HPDE6-E6E7 (cell line): ENCODE measurements around the gene LRG1.
A peak's percentile ranks its signal among the peaks of the same experiment; 100 is the strongest.

Experiments used
- DNase-seq: peaks from one replicate; pipeline ENCODE4 v3.0.0; 2011; ENCODE audit warnings: missing footprints; ENCODE audit errors: extremely low spot score

The LRG1 gene

DNA sequence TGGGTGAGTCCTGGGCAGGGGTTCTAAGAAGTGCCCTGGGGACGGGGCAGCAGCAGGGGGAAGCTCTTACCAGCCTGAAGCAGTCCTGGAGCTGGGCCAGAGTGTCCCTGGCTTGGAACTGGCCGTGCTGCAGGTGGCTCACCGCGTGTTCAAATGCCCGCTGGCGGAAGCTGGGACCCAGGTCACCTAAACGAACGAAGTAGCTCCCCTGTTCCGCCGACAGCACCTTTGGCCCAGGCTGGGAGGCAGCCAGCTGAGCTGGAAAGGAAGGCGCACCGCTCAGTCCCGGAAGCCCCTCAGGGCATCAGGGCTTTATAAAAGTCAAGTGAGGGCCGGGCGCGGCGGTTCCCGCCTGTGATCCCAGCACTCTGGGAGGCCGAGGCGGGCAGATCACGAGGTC lies 31.1 kb downstream of the LRG1 start:
- DNase-seq, result no peak

DNA sequence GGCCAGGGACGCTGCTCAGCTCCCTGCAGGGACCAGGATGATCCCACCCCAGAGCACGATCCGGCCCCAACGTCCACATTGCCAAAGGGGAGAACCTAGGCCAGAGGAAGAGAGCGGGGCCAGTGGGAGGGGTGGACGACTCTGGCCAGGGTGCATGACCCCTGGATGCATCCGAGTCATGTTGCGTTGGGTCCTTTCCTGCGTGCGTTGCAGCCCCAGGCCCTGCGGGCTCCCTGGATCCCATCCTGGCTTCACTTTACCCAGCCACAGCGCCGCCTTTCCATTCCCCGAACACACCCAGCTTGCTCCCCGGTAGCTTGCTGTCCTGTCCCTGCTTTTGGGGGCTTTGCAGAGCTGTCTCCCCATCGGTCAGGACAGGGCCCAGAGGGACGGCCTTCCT lies 32.0 kb downstream of the LRG1 start:
- no peak for DNase-seq

- DNase-seq, result no peak
These were observed 32.7 kb downstream of the LRG1 start for GRCh38 chr19:4507150-4507452.

GRCh38 chr19:4506449-4507149 lies 33.2 kb downstream of the LRG1 start:
- DNase-seq, result peak; percentile 29

- no peak for DNase-seq
These were observed 34.0 kb downstream of the LRG1 start for GRCh38 chr19:4505570-4506448.

DNA sequence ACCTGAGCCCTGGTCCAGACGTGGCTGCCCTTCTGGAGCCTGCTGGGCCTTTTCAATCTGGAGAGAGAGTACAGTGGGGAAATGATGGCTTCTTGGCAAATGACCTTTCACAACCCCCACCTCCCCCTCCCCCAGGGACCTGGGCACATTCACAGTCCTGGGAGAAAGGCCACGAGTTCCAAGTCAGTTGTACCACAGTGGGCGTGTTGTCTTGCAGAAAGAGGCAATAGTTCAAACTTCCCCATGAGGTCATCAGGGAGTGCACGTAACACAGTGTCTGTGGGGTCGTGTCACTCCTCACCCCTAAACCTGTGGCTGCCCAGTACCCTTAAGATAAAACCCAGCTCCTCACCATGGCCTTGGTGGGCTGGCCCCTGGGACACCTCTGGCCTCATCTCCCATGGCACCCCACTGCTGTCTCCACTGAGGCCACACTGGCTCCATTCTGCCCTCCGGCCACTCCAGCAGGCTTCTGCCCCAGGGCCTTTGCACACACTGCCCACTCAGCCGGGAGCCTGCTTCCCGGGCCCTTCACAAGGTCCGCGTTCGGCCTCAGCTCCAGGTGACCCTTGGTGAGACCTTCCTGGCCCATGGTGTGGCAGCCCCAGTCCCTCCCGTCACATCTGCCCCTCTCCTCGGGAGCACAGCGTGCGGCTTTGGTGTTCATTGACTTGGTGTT lies 34.8 kb downstream of the LRG1 start:
- no peak for DNase-seq

- DNase-seq, result no peak
These were observed 35.5 kb downstream of the LRG1 start for GRCh38 chr19:4504297-4504701.

DNA sequence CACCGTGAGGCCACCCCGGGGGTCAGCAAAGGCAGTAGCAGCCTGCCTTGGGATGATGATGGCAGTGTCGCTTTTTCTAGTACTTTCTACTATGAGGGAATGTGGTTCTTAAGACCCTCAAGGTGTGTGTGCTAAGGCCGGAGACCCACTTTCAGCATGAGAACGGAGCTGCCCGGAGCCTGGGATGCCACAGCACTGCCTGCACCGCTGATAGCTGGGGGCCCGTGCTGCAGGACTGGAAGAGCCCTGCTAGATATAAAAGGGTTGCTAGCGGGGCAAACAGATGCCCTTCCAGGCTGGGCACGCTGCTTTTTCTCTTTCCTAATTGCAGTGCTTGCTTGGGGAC lies 36.0 kb downstream of the LRG1 start:
- no peak for DNase-seq

DNA sequence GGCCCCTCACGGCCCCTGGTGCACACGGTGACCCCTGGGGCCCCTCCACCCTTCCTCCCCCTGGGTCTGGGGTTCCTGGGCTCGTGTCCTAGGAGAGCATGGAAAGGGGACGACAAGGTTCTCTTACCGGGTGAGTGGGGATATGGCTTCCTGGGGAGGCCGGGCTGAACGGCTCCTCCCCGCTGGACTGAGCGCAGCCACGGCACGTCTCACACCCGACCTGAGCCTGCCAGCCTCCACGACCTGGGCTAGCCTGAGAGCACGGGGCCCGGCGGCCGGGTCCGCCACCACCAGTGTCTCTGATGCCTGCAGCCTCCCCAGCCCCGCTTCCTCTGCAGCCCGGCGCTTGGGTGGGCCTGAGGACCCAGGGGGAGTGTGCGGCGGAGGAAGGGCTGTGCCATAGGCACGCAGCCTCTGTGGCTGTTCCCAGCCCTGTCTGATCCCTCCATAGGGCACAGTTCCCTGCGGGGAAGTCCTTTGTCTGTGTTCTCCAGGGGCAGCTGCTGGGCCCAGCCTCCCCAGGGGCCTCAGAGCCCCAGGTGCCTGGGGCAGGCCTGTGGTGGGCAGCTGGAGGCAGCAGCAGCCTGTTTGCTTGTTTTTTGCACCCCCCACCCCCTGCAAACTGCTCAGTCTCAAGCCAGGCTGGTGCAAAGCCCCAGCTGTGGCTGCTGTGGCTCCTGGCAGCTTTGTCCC lies 36.6 kb downstream of the LRG1 start:
- no peak for DNase-seq

GRCh38 chr19:4502282-4503131 lies 37.3 kb downstream of the LRG1 start:
- DNase-seq, result no peak

DNA sequence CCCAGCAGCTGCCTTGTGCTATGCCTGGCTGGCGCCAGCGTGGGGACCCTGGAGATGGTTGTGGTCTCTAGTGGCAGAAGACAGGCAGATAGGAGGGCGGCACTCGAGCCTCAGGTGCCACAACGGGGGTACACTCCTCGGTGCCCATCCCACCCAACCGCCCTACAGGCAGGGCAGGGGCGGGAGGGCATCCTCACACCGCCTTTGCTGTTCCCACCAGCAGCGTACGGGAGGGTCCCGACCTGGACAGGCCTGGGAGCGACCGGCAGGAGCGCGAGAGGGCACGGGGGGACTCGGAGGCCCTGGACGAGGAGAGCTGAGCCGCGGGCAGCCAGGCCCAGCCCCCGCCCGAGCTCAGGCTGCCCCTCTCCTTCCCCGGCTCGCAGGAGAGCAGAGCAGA lies 38.1 kb downstream of the LRG1 start:
- no peak for DNase-seq

GRCh38 chr19:4500841-4501591 lies 38.8 kb downstream of the LRG1 start:
- DNase-seq, result no peak

GRCh38 chr19:4499855-4500254 lies 40.0 kb downstream of the LRG1 start:
- DNase-seq, result no peak

DNA sequence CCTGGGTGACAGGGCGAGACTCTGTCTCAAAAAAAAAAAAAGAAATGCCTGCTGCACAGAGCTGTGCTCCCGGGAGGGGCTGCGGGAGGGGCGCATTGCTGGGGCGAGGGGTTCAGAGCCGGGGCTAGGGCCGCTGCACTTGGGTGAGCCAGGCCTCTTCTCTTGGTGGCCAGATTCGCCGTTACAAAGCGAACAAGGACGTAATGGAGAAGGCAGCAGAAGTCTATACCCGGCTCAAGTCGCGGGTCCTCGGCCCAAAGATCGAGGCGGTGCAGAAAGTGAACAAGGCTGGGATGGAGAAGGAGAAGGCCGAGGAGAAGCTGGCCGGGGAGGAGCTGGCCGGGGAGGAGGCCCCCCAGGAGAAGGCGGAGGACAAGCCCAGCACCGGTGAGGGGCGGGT lies 40.5 kb downstream of the LRG1 start:
- DNase-seq, result no peak

DNA sequence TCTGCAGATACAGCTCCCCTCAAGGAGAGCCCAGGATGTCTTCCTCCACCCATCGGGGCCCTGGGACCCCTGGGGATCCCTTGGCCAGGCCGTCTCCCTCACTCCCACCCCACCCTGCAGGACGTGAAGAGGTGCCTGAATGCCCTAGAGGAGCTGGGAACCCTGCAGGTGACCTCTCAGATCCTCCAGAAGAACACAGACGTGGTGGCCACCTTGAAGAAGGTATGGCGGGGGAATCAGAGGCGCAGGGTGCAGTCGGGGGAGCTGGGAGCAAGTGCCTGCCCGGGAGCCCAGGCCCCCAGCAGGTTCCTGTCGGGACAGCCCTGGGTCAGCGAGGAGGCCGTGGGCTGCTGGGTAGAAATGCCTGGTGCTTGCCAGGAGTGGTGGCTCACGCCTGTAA lies 41.1 kb downstream of the LRG1 start:
- no peak for DNase-seq

DNA sequence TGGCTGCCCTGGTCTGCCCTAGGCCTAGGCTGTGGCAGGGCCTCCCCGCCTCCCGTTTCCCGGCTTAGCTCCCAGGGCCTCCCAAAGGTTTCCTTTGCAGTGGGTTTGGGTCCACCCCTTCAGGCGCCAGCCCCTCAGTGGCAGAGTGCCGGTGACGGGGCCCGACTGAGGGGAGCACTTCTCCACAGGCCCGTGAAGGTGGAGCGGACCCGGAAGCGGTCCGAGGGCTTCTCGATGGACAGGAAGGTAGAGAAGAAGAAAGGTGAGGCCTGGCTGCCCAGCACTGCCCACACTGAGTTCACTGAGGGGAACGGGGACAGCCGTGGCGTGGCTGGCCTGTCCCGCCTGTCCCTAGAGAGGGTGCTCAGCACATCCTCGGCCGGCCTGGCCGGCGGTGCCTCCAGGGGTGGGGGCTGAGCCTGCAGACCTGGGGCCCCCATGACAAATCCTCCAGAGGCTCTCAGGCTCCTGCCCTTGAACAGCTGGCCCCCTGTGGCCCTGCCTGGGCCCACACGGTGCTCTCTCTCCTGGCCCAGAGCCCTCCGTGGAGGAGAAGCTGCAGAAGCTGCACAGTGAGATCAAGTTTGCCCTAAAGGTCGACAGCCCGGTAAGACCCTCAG lies 42.0 kb downstream of the LRG1 start:
- no peak for DNase-seq

- no peak for DNase-seq
These were observed 43.5 kb downstream of the LRG1 start for GRCh38 chr19:4496304-4496703.

DNA sequence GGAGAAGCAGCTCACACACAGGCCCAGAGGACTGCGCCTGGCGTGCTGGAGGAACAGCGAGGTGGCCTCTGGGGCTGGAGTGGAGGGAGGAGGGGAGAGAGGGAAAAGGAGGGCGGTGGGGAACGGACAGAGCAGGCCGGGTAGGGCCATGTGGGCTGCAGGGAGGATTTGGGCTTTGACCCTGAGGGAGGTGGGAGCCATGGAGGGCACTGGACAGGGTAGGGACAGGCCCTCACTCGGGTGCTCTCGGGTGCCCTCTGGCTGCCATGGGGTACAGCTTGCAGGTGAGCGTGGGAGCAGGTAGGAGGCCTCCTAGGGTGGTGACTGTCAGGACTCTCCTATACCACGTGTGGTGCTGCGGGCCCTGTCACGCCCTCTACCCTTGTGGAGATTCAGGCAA lies 44.4 kb downstream of the LRG1 start:
- peak; percentile 51 for DNase-seq

DNA sequence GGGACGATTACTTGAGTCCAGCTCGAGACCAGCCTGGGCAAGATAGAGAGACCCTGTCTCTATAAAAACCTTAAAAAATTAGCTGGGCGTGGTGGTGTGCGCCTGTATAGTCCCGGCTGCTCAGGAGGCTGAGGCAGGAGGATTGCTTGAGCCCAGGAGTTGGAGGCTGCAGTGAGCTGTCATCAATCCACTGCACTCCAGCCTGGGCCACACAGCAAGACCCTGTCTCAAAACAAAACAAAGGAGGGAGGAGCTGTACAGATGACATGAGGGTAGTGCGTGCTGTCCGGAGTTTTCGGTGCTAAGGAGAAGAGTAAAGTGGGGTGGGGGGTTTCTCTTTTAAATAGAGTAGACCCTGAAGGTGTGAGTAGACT lies 45.2 kb downstream of the LRG1 start:
- no peak for DNase-seq

GRCh38 chr19:4493929-4494690 lies 45.7 kb downstream of the LRG1 start:
- no peak for DNase-seq
